Esophagus muscularis mucosa (tissue), 4 donors: ENCODE results near the gene FBXO39.

Experiments
- CTCF ChIP-seq, 3 experiments: fragments of 200-600 bp in 2 of 3; fragments of 450-650 bp in 1 of 3; sonication (generic) in 2 of 3; IDR thresholded peaks; one replicate each; pipeline ENCODE4 v1.5.1; 2017 to 2019; ENCODE audit warnings: antibody characterized with exemption in 3 of 3, mild to moderate bottlenecking in 2 of 3, moderate library complexity in 1 of 3
- EP300 ChIP-seq: sonication (generic); formaldehyde crosslinking; IDR thresholded peaks from one replicate; pipeline ENCODE4 v1.6.1; 2017; ENCODE audit warnings: antibody characterized with exemption
- POLR2A ChIP-seq: fragments of 450-650 bp; IDR thresholded peaks from one replicate; pipeline ENCODE4 v1.6.1; 2017; ENCODE audit warnings: antibody characterized with exemption, moderate library complexity, mild to moderate bottlenecking, low read depth
- POLR2AphosphoS5 ChIP-seq, 2 donors: sonication (generic); formaldehyde crosslinking; IDR thresholded peaks; one replicate each; pipeline ENCODE4 v1.6.1; 2017; ENCODE audit warnings: antibody characterized with exemption in 2 of 2

GRCh38 chr17:6755281-6755680 lies 20.7 kb upstream of the FBXO39 start:
- TF ChIP-seq CTCF (IDR thresholded peaks at IDR 0.05) (no peak), POLR2A (no peak), POLR2AphosphoS5 (IDR thresholded peaks at IDR 0.05) (no peak), EP300 (no peak)
